A673 (cell line): ENCODE data around the gene CRB2.

Source experiments
- EZH2 ChIP-seq: fragments of 200-600 bp; sonication (generic); IDR thresholded peaks from 2 replicates; pipeline ENCODE4 v1.6.1; 2017; ENCODE audit warnings: borderline replicate concordance, low read depth, mild to moderate bottlenecking, mixed read lengths, antibody characterized with exemption, low read length; ENCODE audit not compliant: poor library complexity, severe bottlenecking
- TF ChIP-seq, protein P1 (sequence below): fragments of 300-800, 200-600 bp; sonication (generic); conservative IDR thresholded peaks from 2 replicates; pipeline ENCODE4 v1.5.1; 2017; ENCODE audit warnings: low read depth, mild to moderate bottlenecking, antibody characterized with exemption, low read length, moderate library complexity, mixed read lengths

DNA sequence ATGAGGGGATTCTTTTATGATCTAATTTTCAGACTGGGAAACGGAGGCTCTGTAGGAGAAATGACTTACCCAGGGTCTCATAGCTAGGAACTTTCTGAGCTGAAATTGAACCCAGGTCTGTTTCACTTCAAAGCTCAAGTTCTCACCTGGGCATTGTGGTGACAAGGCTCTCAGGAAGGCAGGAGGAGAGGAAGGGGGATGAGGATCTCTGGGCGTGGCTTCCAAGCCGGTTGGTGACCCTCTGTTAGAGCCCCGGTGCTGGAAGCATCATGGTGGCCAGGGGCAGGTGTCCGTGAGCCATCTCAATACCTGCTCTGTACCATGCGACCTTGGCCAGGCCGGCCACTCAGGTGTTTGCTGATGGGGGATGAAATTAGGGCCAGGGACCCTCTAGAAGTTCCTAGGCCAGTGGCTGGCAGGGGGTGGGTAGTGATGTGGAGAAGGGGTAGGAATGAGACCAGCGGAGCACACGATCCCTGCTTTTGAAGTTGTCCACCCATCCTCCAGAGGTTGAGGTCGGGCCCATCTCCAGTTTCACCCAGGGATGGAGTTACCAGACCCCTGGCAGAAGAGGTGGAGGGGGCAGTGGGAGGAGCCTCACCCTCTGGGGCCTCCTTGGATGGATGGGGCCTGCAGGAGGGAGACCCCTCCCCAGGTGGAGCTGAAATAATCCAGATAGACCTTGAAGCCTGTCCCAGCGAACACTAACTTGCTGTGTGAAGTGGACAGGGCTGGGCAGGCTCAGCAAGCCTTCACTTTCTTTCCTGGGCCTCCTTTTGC is 5.9 kb downstream of the CRB2 start:
- TF ChIP-seq, protein P1, sequence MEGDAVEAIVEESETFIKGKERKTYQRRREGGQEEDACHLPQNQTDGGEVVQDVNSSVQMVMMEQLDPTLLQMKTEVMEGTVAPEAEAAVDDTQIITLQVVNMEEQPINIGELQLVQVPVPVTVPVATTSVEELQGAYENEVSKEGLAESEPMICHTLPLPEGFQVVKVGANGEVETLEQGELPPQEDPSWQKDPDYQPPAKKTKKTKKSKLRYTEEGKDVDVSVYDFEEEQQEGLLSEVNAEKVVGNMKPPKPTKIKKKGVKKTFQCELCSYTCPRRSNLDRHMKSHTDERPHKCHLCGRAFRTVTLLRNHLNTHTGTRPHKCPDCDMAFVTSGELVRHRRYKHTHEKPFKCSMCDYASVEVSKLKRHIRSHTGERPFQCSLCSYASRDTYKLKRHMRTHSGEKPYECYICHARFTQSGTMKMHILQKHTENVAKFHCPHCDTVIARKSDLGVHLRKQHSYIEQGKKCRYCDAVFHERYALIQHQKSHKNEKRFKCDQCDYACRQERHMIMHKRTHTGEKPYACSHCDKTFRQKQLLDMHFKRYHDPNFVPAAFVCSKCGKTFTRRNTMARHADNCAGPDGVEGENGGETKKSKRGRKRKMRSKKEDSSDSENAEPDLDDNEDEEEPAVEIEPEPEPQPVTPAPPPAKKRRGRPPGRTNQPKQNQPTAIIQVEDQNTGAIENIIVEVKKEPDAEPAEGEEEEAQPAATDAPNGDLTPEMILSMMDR: no peak
- no peak for TF ChIP-seq EZH2
